Mucosa of stomach (tissue), 1 donor: ENCODE measurements around the gene ELMO1.
"Not testable (repeated sequence)": the region's sequence is repeated elsewhere in the genome, so short reads cannot be mapped to it uniquely, and the experiment has no call there.

Source experiments
- H3K27me3 ChIP-seq: one replicate; pipeline ENCODE4 v1.7.0; 2013; ENCODE audit warnings: mild to moderate bottlenecking, low read length; ENCODE audit not compliant: control insufficient read depth, insufficient read depth
- H3K36me3 ChIP-seq: one replicate; pipeline ENCODE4 v1.7.0; 2013; ENCODE audit warnings: low read length; ENCODE audit not compliant: control insufficient read depth, insufficient read depth
- H3K4me1 ChIP-seq: one replicate; pipeline ENCODE4 v1.7.0; 2013; ENCODE audit warnings: mild to moderate bottlenecking, low read length; ENCODE audit not compliant: control insufficient read depth, insufficient read depth
- H3K4me3 ChIP-seq: one replicate; pipeline ENCODE4 v1.7.0; 2013; ENCODE audit warnings: low read length
- H3K9ac ChIP-seq: one replicate; pipeline ENCODE4 v1.7.0; 2013; ENCODE audit warnings: mild to moderate bottlenecking, low read length, moderate library complexity
- H3K9me3 ChIP-seq: one replicate; pipeline ENCODE4 v1.7.0; 2013; ENCODE audit warnings: mild to moderate bottlenecking, low read length, moderate library complexity; ENCODE audit not compliant: control insufficient read depth
- donor health status: Pancreatic carcinoma.

The ELMO1 gene

GRCh38 chr7:36973534-36973933, 475.1 kb downstream of the ELMO1 start:
- H3K9me3 ChIP-seq, H3K36me3 ChIP-seq, H3K4me1 ChIP-seq, H3K9ac ChIP-seq, H3K27me3 ChIP-seq, H3K4me3 ChIP-seq: not testable (repeated sequence)

DNA sequence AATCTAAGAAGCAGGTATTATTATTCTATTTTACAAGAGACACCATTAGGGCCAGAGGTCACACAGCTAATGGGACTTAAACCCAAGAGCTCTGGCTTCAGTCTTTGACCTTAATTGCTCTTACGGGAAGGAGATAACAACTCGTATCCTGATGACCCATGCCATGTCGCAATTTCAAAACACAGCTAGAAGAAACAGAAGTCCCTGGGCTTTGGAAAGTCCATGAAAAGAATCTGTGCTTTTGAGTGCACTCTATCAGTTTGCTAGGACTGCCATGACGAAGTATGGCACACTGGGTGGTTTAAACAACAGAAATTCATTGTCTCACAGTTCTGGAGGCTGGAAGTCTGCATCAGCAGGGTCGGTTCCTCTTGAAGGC, 476.5 kb downstream of the ELMO1 start:
- no peak overlapping the region for H3K9ac ChIP-seq
- H3K4me3 ChIP-seq = no peak overlapping the region
- H3K4me1 ChIP-seq = no peaks in the 10 kb centered on the region
- no peaks in the 10 kb centered on the region for H3K36me3 ChIP-seq
- H3K9me3 ChIP-seq = no peaks in the 10 kb centered on the region
- H3K27me3 ChIP-seq = no peaks in the 10 kb centered on the region

- Histone ChIP-seq H3K9ac (no peak overlapping the region), H3K4me3 (no peak overlapping the region), H3K9me3 (no peaks in the 10 kb centered on the region)
Observed at GRCh38 chr7:36971515-36972139, 477.0 kb downstream of the ELMO1 start.

DNA sequence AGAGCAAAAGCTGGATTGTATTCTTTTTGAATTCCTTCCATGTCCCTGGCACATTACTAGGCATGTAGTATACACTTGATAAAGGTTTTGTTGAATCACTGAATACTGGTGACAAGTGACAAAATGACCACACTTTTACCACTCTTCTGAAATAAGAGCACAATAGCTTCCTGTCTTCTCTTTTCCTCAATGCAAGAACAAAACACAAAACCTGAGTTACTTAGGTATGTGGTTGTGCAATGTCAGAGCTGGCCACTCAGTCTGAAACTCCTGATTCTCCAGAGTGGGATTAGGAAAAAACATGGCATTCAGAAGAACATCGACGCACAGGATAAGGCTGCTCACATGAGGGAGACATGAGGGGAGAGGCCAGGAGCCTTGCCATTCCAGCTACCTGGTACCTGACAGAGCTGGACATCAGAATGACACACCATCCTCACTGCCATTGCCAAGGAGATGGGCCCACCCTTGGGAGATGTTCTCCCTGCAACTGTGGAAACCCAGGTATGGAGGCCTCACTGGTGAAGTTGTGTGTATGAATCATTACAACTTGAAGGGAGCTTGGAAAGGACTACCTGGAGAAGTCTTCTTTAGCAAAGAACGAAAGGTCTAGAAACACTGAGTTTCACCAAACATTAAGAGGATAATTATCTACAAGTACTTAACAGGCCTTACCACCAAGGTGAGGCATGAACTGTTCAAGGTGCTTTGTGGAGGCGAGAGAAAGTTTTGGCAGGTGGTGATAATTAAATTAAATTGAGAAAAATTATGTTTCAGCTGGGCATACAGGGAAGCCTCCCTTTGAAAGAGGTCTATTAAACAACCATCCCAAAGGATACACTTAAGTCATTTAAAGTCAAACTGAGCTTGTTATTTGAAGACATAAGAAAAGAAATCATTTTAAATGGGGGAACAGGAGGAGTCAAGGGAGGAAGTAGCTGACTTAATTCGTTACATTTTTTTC, 477.8 kb downstream of the ELMO1 start:
- H3K27me3 ChIP-seq = no peaks in the 10 kb centered on the region
- H3K36me3 ChIP-seq = no peaks in the 10 kb centered on the region
- H3K9ac ChIP-seq = no peak overlapping the region
- no peaks in the 10 kb centered on the region for H3K9me3 ChIP-seq
- peaks cover 4% of the 10 kb centered on the region for H3K4me1 ChIP-seq
- no peak overlapping the region for H3K4me3 ChIP-seq

More at GRCh38 chr7:36971515-36972139, 477.0 kb downstream of the ELMO1 start:
- Histone ChIP-seq H3K27me3 (no peaks in the 10 kb centered on the region), H3K36me3 (no peaks in the 10 kb centered on the region), H3K4me1 (no peaks in the 10 kb centered on the region)

- H3K9ac ChIP-seq = no peak overlapping the region
- H3K4me3 ChIP-seq = no peak overlapping the region
- peaks cover 14% of the 10 kb centered on the region for H3K4me1 ChIP-seq
- no peaks in the 10 kb centered on the region for H3K27me3 ChIP-seq
- H3K36me3 ChIP-seq = no peaks in the 10 kb centered on the region
- H3K9me3 ChIP-seq = no peaks in the 10 kb centered on the region
Observed at GRCh38 chr7:36969376-36969775, 479.3 kb downstream of the ELMO1 start.

- Histone ChIP-seq H3K36me3 (no peaks in the 10 kb centered on the region), H3K4me1 (peaks cover 14% of the 10 kb centered on the region), H3K4me3 (no peak overlapping the region), H3K9me3 (no peaks in the 10 kb centered on the region), H3K9ac (no peak overlapping the region), H3K27me3 (no peaks in the 10 kb centered on the region)
Observed at GRCh38 chr7:36967387-36967786, 481.3 kb downstream of the ELMO1 start.

GRCh38 chr7:36966636-36967035, 482.0 kb downstream of the ELMO1 start:
- H3K36me3 ChIP-seq = no peaks in the 10 kb centered on the region
- no peak overlapping the region for H3K4me3 ChIP-seq
- no peaks in the 10 kb centered on the region for H3K9me3 ChIP-seq
- no peak overlapping the region for H3K9ac ChIP-seq
- H3K4me1 ChIP-seq = peaks cover 14% of the 10 kb centered on the region
- H3K27me3 ChIP-seq = no peaks in the 10 kb centered on the region

DNA sequence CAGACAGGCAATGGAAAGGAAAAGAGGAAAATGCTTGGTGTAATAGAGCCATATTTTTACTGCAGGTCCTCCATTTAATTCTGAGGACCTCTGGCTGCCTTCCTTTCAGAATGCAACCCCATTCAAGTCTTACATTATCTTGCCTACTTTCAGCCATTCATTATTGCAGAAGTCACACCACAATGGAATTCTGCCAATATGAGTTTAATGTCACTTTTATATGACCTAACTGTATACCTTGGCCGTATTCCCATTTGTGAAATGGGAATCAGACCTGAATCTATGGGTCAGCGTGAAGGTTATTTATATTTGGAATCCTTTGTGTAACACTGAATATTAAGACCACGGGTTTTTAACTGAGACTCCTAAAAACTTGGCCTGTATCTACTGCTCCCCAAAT, 482.6 kb downstream of the ELMO1 start:
- Histone ChIP-seq H3K9me3 (no peaks in the 10 kb centered on the region), H3K27me3 (no peaks in the 10 kb centered on the region), H3K4me3 (no peak overlapping the region), H3K9ac (no peak overlapping the region), H3K4me1 (peaks cover 14% of the 10 kb centered on the region), H3K36me3 (no peaks in the 10 kb centered on the region)

DNA sequence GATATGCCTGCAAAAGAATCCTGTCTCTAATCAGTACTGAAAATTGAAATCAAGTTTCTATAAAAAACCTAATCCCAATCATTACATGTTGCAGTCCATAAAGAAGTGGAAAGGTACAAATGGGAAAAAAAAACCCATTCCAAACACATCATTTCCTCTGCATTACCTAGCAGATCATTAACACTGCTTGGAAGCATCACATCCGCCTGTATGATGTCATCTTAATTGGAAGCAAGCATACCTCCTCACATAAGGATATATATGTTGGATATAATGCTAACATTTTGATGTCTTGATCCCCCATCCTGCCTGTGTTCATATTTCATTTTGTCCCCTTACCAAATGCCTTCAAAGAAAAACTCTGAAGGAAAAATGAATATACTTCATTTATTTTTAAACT, 483.0 kb downstream of the ELMO1 start:
- Histone ChIP-seq H3K9me3 (no peaks in the 10 kb centered on the region), H3K4me3 (no peak overlapping the region), H3K36me3 (no peaks in the 10 kb centered on the region), H3K9ac (no peak overlapping the region), H3K27me3 (no peaks in the 10 kb centered on the region), H3K4me1 (peaks cover 14% of the 10 kb centered on the region)

- Histone ChIP-seq H3K36me3 (no peaks in the 10 kb centered on the region), H3K9ac (no peak overlapping the region), H3K4me3 (no peak overlapping the region), H3K27me3 (no peaks in the 10 kb centered on the region), H3K9me3 (no peaks in the 10 kb centered on the region), H3K4me1 (peaks cover 14% of the 10 kb centered on the region)
Observed at GRCh38 chr7:36964297-36964696, 484.4 kb downstream of the ELMO1 start.

DNA sequence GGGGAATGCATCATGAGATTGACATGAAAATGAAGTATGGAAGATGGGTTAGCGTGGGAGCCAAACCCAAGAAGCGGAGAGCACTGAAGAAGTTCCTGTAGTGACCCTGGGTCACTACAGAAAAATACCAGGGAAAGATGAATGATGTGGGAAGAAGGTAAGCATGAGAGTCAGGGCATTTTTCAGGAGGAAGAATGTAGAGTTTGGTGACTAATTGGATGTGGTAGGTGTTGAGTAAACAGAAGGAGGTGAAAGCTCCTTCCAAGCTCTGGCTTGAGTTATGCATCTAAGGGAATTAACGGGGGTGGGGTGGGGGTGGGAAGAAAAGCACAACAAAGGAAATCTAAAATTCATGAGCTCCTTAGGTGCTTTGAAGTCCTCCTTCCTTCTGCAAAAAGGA, 486.3 kb downstream of the ELMO1 start:
- Histone ChIP-seq H3K4me1 (peaks cover 14% of the 10 kb centered on the region), H3K4me3 (no peak overlapping the region), H3K9ac (no peak overlapping the region), H3K36me3 (no peaks in the 10 kb centered on the region), H3K27me3 (no peaks in the 10 kb centered on the region), H3K9me3 (no peaks in the 10 kb centered on the region)

- peaks cover 14% of the 10 kb centered on the region for H3K4me1 ChIP-seq
Observed at GRCh38 chr7:36961693-36962092, 487.0 kb downstream of the ELMO1 start.

More at GRCh38 chr7:36961693-36962092, 487.0 kb downstream of the ELMO1 start:
- Histone ChIP-seq H3K4me3 (no peak overlapping the region), H3K9ac (no peak overlapping the region), H3K9me3 (no peaks in the 10 kb centered on the region), H3K36me3 (no peaks in the 10 kb centered on the region), H3K27me3 (no peaks in the 10 kb centered on the region)
